ENCODE data around the gene MAPK9.

DNA sequence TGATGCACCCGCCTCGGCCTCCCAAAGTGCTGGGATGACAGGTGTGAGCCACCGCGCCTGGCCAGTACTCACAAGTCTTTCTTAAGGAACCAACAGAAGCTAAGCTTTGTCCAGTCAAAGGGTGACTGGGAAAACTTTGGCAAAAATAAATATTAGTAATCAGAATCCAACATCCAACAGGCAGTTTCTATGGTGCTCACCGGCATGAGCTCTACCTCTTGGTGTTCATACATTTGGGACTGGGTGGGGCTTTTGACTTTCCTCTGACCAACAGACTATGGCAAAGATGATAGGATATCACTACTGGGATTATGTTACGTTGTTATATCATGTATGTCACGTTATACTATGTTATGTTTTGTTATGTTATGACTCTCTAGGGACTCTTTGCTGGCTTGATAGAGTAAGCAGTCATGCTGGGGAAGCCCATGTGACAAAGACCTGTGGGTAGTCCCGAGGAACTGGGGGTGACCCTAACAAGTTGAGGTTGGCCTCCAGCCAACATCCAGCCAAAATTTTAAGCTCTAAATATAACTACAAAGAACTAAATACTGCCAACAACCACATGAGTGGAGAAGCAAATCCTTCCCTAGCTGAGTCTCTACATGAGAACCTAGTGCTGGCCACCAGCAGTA is 88.8 kb downstream of the MAPK9 start:
- TF ChIP-seq, protein P1, sequence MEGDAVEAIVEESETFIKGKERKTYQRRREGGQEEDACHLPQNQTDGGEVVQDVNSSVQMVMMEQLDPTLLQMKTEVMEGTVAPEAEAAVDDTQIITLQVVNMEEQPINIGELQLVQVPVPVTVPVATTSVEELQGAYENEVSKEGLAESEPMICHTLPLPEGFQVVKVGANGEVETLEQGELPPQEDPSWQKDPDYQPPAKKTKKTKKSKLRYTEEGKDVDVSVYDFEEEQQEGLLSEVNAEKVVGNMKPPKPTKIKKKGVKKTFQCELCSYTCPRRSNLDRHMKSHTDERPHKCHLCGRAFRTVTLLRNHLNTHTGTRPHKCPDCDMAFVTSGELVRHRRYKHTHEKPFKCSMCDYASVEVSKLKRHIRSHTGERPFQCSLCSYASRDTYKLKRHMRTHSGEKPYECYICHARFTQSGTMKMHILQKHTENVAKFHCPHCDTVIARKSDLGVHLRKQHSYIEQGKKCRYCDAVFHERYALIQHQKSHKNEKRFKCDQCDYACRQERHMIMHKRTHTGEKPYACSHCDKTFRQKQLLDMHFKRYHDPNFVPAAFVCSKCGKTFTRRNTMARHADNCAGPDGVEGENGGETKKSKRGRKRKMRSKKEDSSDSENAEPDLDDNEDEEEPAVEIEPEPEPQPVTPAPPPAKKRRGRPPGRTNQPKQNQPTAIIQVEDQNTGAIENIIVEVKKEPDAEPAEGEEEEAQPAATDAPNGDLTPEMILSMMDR (IDR thresholded peaks at IDR 0.05) = no peak
- no peak for TF ChIP-seq POLR2A (IDR thresholded peaks at IDR 0.05)

Measured in heart left ventricle (tissue), 13 donors.